Osteoblast (primary cell): ENCODE measurements around the gene PIP4K2C. TPM values are rescaled to one million over a fixed set of nuclear protein-coding genes. Genes with fewer than 3 reads are reported as not detected.

Experiments
- DNase-seq: peaks from one replicate; pipeline ENCODE4 v3.0.0; 2011; ENCODE audit warnings: low spot score, mixed read lengths; ENCODE audit not compliant: insufficient read length; ENCODE audit errors: missing footprints
- H2AFZ ChIP-seq: 2 replicates; pipeline ENCODE4 v1.6.0; 2011; ENCODE audit warnings: mild to moderate bottlenecking, low read length
- H3K27ac ChIP-seq: 2 replicates; pipeline ENCODE4 v1.5.1; 2011; ENCODE audit warnings: mild to moderate bottlenecking, low read depth, low read length, moderate library complexity
- H3K27me3 ChIP-seq: 2 replicates; pipeline ENCODE4 v1.6.0; 2012; ENCODE audit warnings: mild to moderate bottlenecking, control low read depth, inconsistent platforms, low read length, moderate library complexity; ENCODE audit not compliant: insufficient read depth
- H3K36me3 ChIP-seq: 2 replicates; pipeline ENCODE4 v1.5.1; 2011; ENCODE audit warnings: mild to moderate bottlenecking, low read length, control low read depth, moderate library complexity; ENCODE audit not compliant: insufficient read depth
- H3K4me1 ChIP-seq: 2 replicates; pipeline ENCODE4 v1.5.1; 2011; ENCODE audit warnings: mild to moderate bottlenecking, low read length, control low read depth, moderate library complexity; ENCODE audit not compliant: insufficient read depth
- H3K4me2 ChIP-seq: 2 replicates; pipeline ENCODE4 v1.6.0; 2011; ENCODE audit warnings: mild to moderate bottlenecking, low read length; ENCODE audit not compliant: insufficient read depth
- H3K4me3 ChIP-seq: fragments of 200-600 bp; sonication (generic); 3 replicates; pipeline ENCODE4 v1.5.1; 2012; ENCODE audit warnings: mild to moderate bottlenecking, low read length, inconsistent platforms; ENCODE audit not compliant: insufficient read depth
- H3K79me2 ChIP-seq: 2 replicates; pipeline ENCODE4 v1.6.0; 2012; ENCODE audit warnings: mild to moderate bottlenecking, low read length, control low read depth, inconsistent platforms; ENCODE audit not compliant: insufficient read depth
- H3K9me3 ChIP-seq: 2 replicates; pipeline ENCODE4 v1.5.1; 2011; ENCODE audit warnings: low read depth, low read length, control low read depth
- H4K20me1 ChIP-seq: 2 replicates; pipeline ENCODE4 v1.6.0; 2012; ENCODE audit warnings: mild to moderate bottlenecking, low read length, control low read depth; ENCODE audit not compliant: insufficient read depth
- total RNA-seq: library from RNA; depleted of rRNA; stranded (reverse); fragments of >200 nt; gene quantifications from 2 replicates; pipeline ENCODE4 v1.2.3, GENCODE V29; 2012
- TF ChIP-seq, protein P1 (sequence below): IDR thresholded peaks from 2 replicates; pipeline ENCODE4 v1.5.1; 2011; ENCODE audit warnings: mild to moderate bottlenecking, low read depth, low read length, moderate library complexity; ENCODE audit errors: extremely low read depth

Gene PIP4K2C
- total RNA-seq, 1 donor = 36.6 TPM

DNA sequence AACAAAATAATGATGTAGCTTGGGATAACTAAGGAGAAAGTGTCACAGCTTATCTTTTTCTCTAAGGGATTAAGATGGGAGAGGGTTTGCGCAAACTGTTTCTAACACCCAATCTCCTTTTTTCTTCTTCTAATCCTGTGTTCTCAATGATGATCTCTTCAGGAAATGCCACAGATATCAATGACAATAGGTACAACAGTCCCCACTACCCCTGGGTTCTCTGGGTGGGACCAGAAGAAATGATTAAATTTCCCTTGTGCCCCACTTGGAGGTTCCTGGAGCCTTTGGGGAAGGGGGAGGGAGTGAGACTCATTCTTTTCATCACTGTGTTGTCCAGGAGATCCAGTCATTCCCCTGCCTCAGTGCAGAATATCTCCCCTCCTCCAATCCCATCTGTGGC, 8.6 kb upstream of the PIP4K2C start:
- Histone ChIP-seq H3K27me3 (peaks cover 24% of the 10 kb centered on the region), H3K4me1 (no peaks in the 10 kb centered on the region), H3K36me3 (no peaks in the 10 kb centered on the region)

DNA sequence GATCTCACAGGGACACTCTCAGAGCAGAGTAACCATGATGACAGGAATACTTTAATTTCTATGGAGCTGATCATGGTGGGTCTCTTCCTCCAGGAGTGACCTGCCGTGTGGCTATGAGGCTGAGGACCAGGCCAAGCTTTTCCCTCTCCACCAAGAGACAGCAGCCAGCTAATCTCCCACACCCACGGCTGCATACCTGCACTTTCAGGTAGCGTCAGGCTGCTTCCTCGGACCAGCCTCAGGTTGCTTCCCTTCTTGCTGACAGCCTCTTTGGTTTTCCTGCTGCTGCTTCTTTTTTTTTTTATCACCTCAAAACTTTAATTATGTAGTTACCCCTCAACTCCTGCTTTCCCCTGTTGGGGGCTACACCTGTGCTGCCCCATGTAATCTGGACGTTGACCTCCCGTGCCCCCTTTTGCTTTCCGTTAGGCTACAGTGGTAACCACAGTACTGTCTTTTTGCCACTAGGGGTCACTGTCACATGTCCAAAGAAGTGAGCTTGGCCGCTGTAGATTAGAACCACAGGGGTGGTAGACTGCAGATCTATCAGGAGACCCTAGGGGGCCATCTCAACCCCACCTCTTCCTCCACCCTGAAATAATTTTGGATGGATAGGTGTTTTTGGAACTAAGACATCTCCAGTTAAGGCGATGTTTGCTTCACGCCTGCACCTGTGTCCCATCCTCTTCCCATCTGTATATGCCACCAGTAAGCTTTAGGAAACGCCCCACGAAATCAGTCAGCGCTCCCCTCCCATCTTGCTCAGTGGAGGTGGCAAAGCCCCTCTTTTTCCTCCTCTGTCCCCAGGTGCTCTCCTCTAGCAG, 7.8 kb upstream of the PIP4K2C start:
- no peak overlapping the region for H3K4me3 ChIP-seq
- TF ChIP-seq, protein P1, sequence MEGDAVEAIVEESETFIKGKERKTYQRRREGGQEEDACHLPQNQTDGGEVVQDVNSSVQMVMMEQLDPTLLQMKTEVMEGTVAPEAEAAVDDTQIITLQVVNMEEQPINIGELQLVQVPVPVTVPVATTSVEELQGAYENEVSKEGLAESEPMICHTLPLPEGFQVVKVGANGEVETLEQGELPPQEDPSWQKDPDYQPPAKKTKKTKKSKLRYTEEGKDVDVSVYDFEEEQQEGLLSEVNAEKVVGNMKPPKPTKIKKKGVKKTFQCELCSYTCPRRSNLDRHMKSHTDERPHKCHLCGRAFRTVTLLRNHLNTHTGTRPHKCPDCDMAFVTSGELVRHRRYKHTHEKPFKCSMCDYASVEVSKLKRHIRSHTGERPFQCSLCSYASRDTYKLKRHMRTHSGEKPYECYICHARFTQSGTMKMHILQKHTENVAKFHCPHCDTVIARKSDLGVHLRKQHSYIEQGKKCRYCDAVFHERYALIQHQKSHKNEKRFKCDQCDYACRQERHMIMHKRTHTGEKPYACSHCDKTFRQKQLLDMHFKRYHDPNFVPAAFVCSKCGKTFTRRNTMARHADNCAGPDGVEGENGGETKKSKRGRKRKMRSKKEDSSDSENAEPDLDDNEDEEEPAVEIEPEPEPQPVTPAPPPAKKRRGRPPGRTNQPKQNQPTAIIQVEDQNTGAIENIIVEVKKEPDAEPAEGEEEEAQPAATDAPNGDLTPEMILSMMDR = peak; percentile 97
- peak; percentile 95 for DNase-seq
- no peak overlapping the region for H3K27ac ChIP-seq
- H4K20me1 ChIP-seq = no peaks in the 10 kb centered on the region
- H3K4me2 ChIP-seq = no peak overlapping the region
- H3K4me1 ChIP-seq = no peaks in the 10 kb centered on the region
- no peak overlapping the region for H2AFZ ChIP-seq
- H3K36me3 ChIP-seq = no peaks in the 10 kb centered on the region
- H3K9me3 ChIP-seq = no peaks in the 10 kb centered on the region
- H3K79me2 ChIP-seq = no peaks in the 10 kb centered on the region
- peaks cover 31% of the 10 kb centered on the region for H3K27me3 ChIP-seq

More for the DNA sequence above, 8.6 kb upstream of the PIP4K2C start:
- DNase-seq = no peak
- Histone ChIP-seq H2AFZ (no peak overlapping the region), H3K9me3 (no peaks in the 10 kb centered on the region), H3K79me2 (no peaks in the 10 kb centered on the region), H3K4me2 (no peak overlapping the region), H3K27ac (no peak overlapping the region), H4K20me1 (no peaks in the 10 kb centered on the region), H3K4me3 (no peak overlapping the region)
- TF ChIP-seq, protein P1 = no peak

DNA sequence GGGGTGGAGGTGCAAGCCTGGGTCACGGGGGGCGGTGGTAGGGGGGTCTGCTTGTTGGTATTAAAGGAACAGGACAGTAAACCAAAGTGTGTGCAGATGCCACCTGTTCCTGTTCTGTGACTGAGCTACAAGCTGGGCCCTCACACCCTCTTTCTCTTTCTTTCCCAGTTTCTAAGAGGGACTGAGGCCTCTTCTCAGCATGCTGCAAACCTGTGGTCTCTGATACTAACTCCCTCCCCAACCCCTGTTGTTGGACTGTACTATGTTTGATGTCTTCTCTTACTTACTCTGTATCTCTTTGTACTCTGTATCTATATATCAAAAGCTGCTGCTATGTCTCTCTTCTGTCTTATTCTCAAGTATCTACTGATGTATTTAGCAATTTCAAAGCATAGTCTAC, 6.9 kb upstream of the PIP4K2C start:
- H3K27me3 ChIP-seq = peaks cover 35% of the 10 kb centered on the region
- no peak overlapping the region for H3K4me3 ChIP-seq
- H3K27ac ChIP-seq = no peak overlapping the region
- DNase-seq = no peak
- H3K36me3 ChIP-seq = no peaks in the 10 kb centered on the region
- H3K79me2 ChIP-seq = no peaks in the 10 kb centered on the region
- TF ChIP-seq, protein P1 = no peak
- no peaks in the 10 kb centered on the region for H3K9me3 ChIP-seq
- no peaks in the 10 kb centered on the region for H4K20me1 ChIP-seq
- no peak overlapping the region for H2AFZ ChIP-seq
- H3K4me1 ChIP-seq = no peaks in the 10 kb centered on the region
- no peak overlapping the region for H3K4me2 ChIP-seq

DNA sequence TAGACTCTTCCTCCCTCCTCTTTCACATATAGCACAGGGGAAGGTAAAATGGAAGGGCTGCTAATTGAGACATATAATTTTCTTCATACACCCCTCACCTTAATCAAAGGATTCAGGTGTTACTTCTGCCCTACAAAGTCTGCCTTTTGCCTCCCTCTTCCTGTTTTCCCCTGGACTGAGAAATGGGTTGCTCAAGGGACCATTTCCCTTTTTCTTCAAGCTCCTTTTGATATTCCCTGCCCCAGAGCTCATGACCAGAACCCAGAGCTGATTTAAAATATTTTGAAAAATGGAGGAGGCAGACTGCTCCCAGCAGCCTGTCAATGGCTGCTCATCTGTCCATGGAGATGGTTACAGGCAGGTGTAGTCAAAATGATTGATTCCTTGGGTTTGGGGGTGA, 6.3 kb upstream of the PIP4K2C start:
- Histone ChIP-seq H3K79me2 (no peaks in the 10 kb centered on the region), H3K4me1 (no peaks in the 10 kb centered on the region), H3K27ac (no peak overlapping the region), H4K20me1 (no peaks in the 10 kb centered on the region), H2AFZ (no peak overlapping the region), H3K36me3 (no peaks in the 10 kb centered on the region), H3K4me2 (no peak overlapping the region), H3K27me3 (peaks cover 35% of the 10 kb centered on the region), H3K4me3 (no peak overlapping the region), H3K9me3 (no peaks in the 10 kb centered on the region)
- DNase-seq = no peak
- TF ChIP-seq, protein P1 = no peak
